ENCODE measurements around the gene NKRF. TPM values are rescaled to one million over a fixed set of nuclear protein-coding genes. Genes with fewer than 3 reads are reported as not detected.

Gene NKRF
- total RNA-seq, 4 donors from 2014 or later = 4.0 to 9.9 (median 6.2) TPM

- Histone ChIP-seq H3K4me1 (no peaks in the 10 kb centered on the region), H3K9me3 (no peaks in the 10 kb centered on the region), H3K36me3 (no peaks in the 10 kb centered on the region), H3K4me3 (no peak overlapping the region), H3K27me3 (no peaks in the 10 kb centered on the region), H3K27ac (peak overlapping the region in 1 of 4 donors; percentile 63)
- TF ChIP-seq CTCF (IDR thresholded peaks at IDR 0.05) = no peak
- no peak for TF ChIP-seq POLR2A (IDR thresholded peaks at IDR 0.05)
- peak in 2 of 3 donors; percentile 52 to 64 for DNase-seq
Measured at GRCh38 chrX:119636419-119636818, 30.2 kb upstream of the NKRF start.

- Histone ChIP-seq H3K27ac (peak overlapping the region in 1 of 4 donors; percentile 4), H3K9me3 (no peaks in the 10 kb centered on the region), H3K27me3 (no peaks in the 10 kb centered on the region), H3K4me1 (no peaks in the 10 kb centered on the region), H3K4me3 (no peak overlapping the region), H3K36me3 (no peaks in the 10 kb centered on the region)
- DNase-seq = no peak
- TF ChIP-seq POLR2A (IDR thresholded peaks at IDR 0.05) (no peak), CTCF (IDR thresholded peaks at IDR 0.05) (no peak)
Measured at GRCh38 chrX:119635799-119636198, 29.6 kb upstream of the NKRF start.

GRCh38 chrX:119635179-119635578 lies 29.0 kb upstream of the NKRF start:
- DNase-seq = no peak
- no peaks in the 10 kb centered on the region for H3K9me3 ChIP-seq
- H3K4me3 ChIP-seq = no peak overlapping the region
- H3K27me3 ChIP-seq = no peaks in the 10 kb centered on the region
- no peak for TF ChIP-seq POLR2A (IDR thresholded peaks at IDR 0.05)
- TF ChIP-seq CTCF (IDR thresholded peaks at IDR 0.05) = no peak
- no peaks in the 10 kb centered on the region for H3K36me3 ChIP-seq
- H3K4me1 ChIP-seq = no peaks in the 10 kb centered on the region
- H3K27ac ChIP-seq = peak overlapping the region in 1 of 4 donors; percentile 4

GRCh38 chrX:119625843-119626242 lies 19.6 kb upstream of the NKRF start:
- no peak for DNase-seq
- TF ChIP-seq CTCF (IDR thresholded peaks at IDR 0.05) (no peak), POLR2A (IDR thresholded peaks at IDR 0.05) (no peak)
- no peaks in the 10 kb centered on the region for H3K27me3 ChIP-seq
- no peak overlapping the region for H3K4me3 ChIP-seq
- no peaks in the 10 kb centered on the region for H3K9me3 ChIP-seq
- no peak overlapping the region for H3K27ac ChIP-seq
- H3K36me3 ChIP-seq = no peaks in the 10 kb centered on the region
- no peaks in the 10 kb centered on the region for H3K4me1 ChIP-seq

GRCh38 chrX:119624951-119625668 lies 18.9 kb upstream of the NKRF start:
- Histone ChIP-seq H3K27me3 (no peaks in the 10 kb centered on the region), H3K27ac (no peak overlapping the region), H3K36me3 (no peaks in the 10 kb centered on the region), H3K9me3 (no peaks in the 10 kb centered on the region), H3K4me1 (no peaks in the 10 kb centered on the region), H3K4me3 (no peak overlapping the region)
- TF ChIP-seq CTCF (IDR thresholded peaks at IDR 0.05) = no peak
- no peak for TF ChIP-seq POLR2A (IDR thresholded peaks at IDR 0.05)
- DNase-seq = no peak

Data from Peyer's patch (tissue), 4 donors.